Cardiac ventricle fibroblast (primary cell): ENCODE results near the gene ODF2L. TPM values are rescaled to one million over a fixed set of nuclear protein-coding genes. Genes with fewer than 3 reads are reported as not detected.

Experiments
- total RNA-seq: library from RNA; depleted of rRNA; stranded (reverse); fragments of >200 nt; gene quantifications from 2 replicates; pipeline ENCODE4 v1.2.3, GENCODE V29; 2015

The ODF2L gene
- total RNA-seq = 9.4 and 14.1 TPM in 2 replicates

GRCh38 chr1:86395751-86396497 is at the start of gene ODF2L:
ODF2L (minus strand) TSS chr1:86396323; CDS start chr1:86387027, 9,296 bp downstream.

GRCh38 chr1:86423873-86424272 is 27.8 kb upstream of the ODF2L start, which contains the start of gene CLCA2:
CLCA2 (plus strand) TSS chr1:86424171; CDS start chr1:86424248, 77 bp downstream.

Other genes starting within 250 kb of the ODF2L start
- 0.62 and 1.3 TPM in 2 replicates for gene COL24A1, start 239.6 kb downstream of the ODF2L start, total RNA-seq
- gene CLCA2, start 27.8 kb upstream of the ODF2L start, total RNA-seq = 1.1 and 4.3 TPM in 2 replicates
- gene CLCA1, start 72.6 kb upstream of the ODF2L start, total RNA-seq = not detected in 2 replicates
- not detected in 2 replicates for gene CLCA4, start 150.8 kb upstream of the ODF2L start, total RNA-seq